A549 treated with dexamethasone at 1 μM for 4 hours (cell line): ENCODE data around the gene TESMIN. TPM values are rescaled to one million over a fixed set of nuclear protein-coding genes. Genes with fewer than 3 reads are reported as not detected.

Experiments
- total RNA-seq: library from RNA; stranded (reverse); fragments of 200-300 nt; extraction: Qiagen RNA extraction; gene quantifications from 5 replicates; pipeline ENCODE4 v1.2.3, GENCODE V29; 2022

TESMIN gene, protein sequence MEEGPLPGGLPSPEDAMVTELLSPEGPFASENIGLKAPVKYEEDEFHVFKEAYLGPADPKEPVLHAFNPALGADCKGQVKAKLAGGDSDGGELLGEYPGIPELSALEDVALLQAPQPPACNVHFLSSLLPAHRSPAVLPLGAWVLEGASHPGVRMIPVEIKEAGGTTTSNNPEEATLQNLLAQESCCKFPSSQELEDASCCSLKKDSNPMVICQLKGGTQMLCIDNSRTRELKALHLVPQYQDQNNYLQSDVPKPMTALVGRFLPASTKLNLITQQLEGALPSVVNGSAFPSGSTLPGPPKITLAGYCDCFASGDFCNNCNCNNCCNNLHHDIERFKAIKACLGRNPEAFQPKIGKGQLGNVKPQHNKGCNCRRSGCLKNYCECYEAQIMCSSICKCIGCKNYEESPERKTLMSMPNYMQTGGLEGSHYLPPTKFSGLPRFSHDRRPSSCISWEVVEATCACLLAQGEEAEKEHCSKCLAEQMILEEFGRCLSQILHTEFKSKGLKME
- 3.9 to 6.2 TPM (median 5.8 TPM) in 5 replicates for total RNA-seq

GRCh38 chr11:68751331-68751856 lies at the start of gene TESMIN:
Gene TESMIN (minus strand): TSS chr11:68751520. CDS start chr11:68750660, 860 bp downstream.

GRCh38 chr11:68684385-68685356 lies 66.6 kb downstream of the TESMIN start, which contains the start of gene GAL:
Gene GAL (plus strand): TSS chr11:68684544. CDS start chr11:68684924, 380 bp downstream.

Other genes with a start within 250 kb of the TESMIN start
- 12.0 to 21.5 TPM (median 18.0 TPM) in 5 replicates for gene GAL, start 67.0 kb downstream of the TESMIN start, total RNA-seq
- gene CPT1A, start 90.4 kb upstream of the TESMIN start, total RNA-seq, result 24.2 to 38.7 TPM (median 34.8 TPM) in 5 replicates
- 112 to 130 TPM (median 121 TPM) in 5 replicates for gene MRPL21, start 152.3 kb upstream of the TESMIN start, total RNA-seq
- 11.5 to 16.2 TPM (median 14.6 TPM) in 5 replicates for gene IGHMBP2, start 152.4 kb upstream of the TESMIN start, total RNA-seq
- not detected in 5 replicates for gene MRGPRD, start 229.5 kb upstream of the TESMIN start, total RNA-seq